ENCODE data around the gene CERK.

CERK gene

GRCh38 chr22:46693634-46694415 lies 44.2 kb downstream of the CERK start:
- Histone ChIP-seq H3K27me3 (ENCODE audit: low read depth, low read length) (no peaks in the 10 kb centered on the region), H3K4me2 (ENCODE audit: low read length) (no peak overlapping the region), H3K9ac (ENCODE audit: low read length) (no peak overlapping the region), H4K20me1 (ENCODE audit: insufficient read depth, low read length) (peaks cover 7% of the 10 kb centered on the region; the same call in 1 of the 2 replicates), H2AFZ (ENCODE audit: low read depth, low read length) (no peak overlapping the region), H3K27ac (ENCODE audit: low read length) (no peak overlapping the region), H3K79me2 (ENCODE audit: low read length) (no peaks in the 10 kb centered on the region), H3K4me3 (ENCODE audit: low read length) (no peak overlapping the region), H3K4me1 (ENCODE audit: low read length) (no peaks in the 10 kb centered on the region), H3K9me3 (ENCODE audit: insufficient read depth, low read length) (no peaks in the 10 kb centered on the region), H3K36me3 (replicated peaks; ENCODE audit: low read depth, low read length) (peaks cover 71% of the 10 kb centered on the region)
- no peak for TF ChIP-seq EZH2phosphoT487 (IDR thresholded peaks at IDR 0.05; ENCODE audit: low read depth)
- TF ChIP-seq, protein P1, sequence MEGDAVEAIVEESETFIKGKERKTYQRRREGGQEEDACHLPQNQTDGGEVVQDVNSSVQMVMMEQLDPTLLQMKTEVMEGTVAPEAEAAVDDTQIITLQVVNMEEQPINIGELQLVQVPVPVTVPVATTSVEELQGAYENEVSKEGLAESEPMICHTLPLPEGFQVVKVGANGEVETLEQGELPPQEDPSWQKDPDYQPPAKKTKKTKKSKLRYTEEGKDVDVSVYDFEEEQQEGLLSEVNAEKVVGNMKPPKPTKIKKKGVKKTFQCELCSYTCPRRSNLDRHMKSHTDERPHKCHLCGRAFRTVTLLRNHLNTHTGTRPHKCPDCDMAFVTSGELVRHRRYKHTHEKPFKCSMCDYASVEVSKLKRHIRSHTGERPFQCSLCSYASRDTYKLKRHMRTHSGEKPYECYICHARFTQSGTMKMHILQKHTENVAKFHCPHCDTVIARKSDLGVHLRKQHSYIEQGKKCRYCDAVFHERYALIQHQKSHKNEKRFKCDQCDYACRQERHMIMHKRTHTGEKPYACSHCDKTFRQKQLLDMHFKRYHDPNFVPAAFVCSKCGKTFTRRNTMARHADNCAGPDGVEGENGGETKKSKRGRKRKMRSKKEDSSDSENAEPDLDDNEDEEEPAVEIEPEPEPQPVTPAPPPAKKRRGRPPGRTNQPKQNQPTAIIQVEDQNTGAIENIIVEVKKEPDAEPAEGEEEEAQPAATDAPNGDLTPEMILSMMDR (IDR thresholded peaks at IDR 0.05; ENCODE audit: low read depth, low read length), result no peak

- Histone ChIP-seq H2AFZ (ENCODE audit: low read depth, low read length) (no peak overlapping the region), H3K4me3 (ENCODE audit: low read length) (no peak overlapping the region), H3K9ac (ENCODE audit: low read length) (no peak overlapping the region), H3K36me3 (replicated peaks; ENCODE audit: low read depth, low read length) (peaks cover 67% of the 10 kb centered on the region), H4K20me1 (ENCODE audit: insufficient read depth, low read length) (peaks cover 7% of the 10 kb centered on the region; the same call in 1 of the 2 replicates), H3K79me2 (ENCODE audit: low read length) (no peaks in the 10 kb centered on the region), H3K27me3 (ENCODE audit: low read depth, low read length) (no peaks in the 10 kb centered on the region), H3K4me1 (ENCODE audit: low read length) (no peaks in the 10 kb centered on the region), H3K9me3 (ENCODE audit: insufficient read depth, low read length) (no peaks in the 10 kb centered on the region), H3K4me2 (ENCODE audit: low read length) (no peak overlapping the region), H3K27ac (ENCODE audit: low read length) (no peak overlapping the region)
- TF ChIP-seq, protein P1 (IDR thresholded peaks at IDR 0.05; ENCODE audit: low read depth, low read length), result no peak
- no peak for TF ChIP-seq EZH2phosphoT487 (IDR thresholded peaks at IDR 0.05; ENCODE audit: low read depth)
Measured at GRCh38 chr22:46691571-46691970, 46.5 kb downstream of the CERK start.

- Histone ChIP-seq H3K4me3 (ENCODE audit: low read length) (no peak overlapping the region), H3K9me3 (ENCODE audit: insufficient read depth, low read length) (no peaks in the 10 kb centered on the region), H3K27me3 (ENCODE audit: low read depth, low read length) (no peaks in the 10 kb centered on the region), H3K4me1 (ENCODE audit: low read length) (peaks cover 9% of the 10 kb centered on the region), H3K79me2 (ENCODE audit: low read length) (no peaks in the 10 kb centered on the region), H3K27ac (ENCODE audit: low read length) (no peak overlapping the region), H3K9ac (ENCODE audit: low read length) (no peak overlapping the region), H2AFZ (ENCODE audit: low read depth, low read length) (no peak overlapping the region), H3K36me3 (replicated peaks; ENCODE audit: low read depth, low read length) (peaks cover 67% of the 10 kb centered on the region), H4K20me1 (ENCODE audit: insufficient read depth, low read length) (peaks cover 12% of the 10 kb centered on the region), H3K4me2 (ENCODE audit: low read length) (no peak overlapping the region)
- TF ChIP-seq EZH2phosphoT487 (IDR thresholded peaks at IDR 0.05; ENCODE audit: low read depth), result no peak
- TF ChIP-seq, protein P1 (IDR thresholded peaks at IDR 0.05; ENCODE audit: low read depth, low read length), result no peak
Measured at GRCh38 chr22:46690146-46690545, 47.9 kb downstream of the CERK start.

GRCh38 chr22:46688949-46689348 lies 49.1 kb downstream of the CERK start:
- H3K9me3 ChIP-seq (ENCODE audit: insufficient read depth, low read length), result no peaks in the 10 kb centered on the region
- peaks cover 21% of the 10 kb centered on the region for H3K4me1 ChIP-seq (ENCODE audit: low read length)
- no peaks in the 10 kb centered on the region for H3K79me2 ChIP-seq (ENCODE audit: low read length)
- H3K27me3 ChIP-seq (ENCODE audit: low read depth, low read length), result no peaks in the 10 kb centered on the region
- H2AFZ ChIP-seq (ENCODE audit: low read depth, low read length), result no peak overlapping the region
- peaks cover 60% of the 10 kb centered on the region for H3K36me3 ChIP-seq (replicated peaks; ENCODE audit: low read depth, low read length)
- no peak overlapping the region for H3K4me3 ChIP-seq (ENCODE audit: low read length)
- H3K9ac ChIP-seq (ENCODE audit: low read length), result no peak overlapping the region
- H3K27ac ChIP-seq (ENCODE audit: low read length), result no peak overlapping the region
- peaks cover 10% of the 10 kb centered on the region for H4K20me1 ChIP-seq (ENCODE audit: insufficient read depth, low read length)
- TF ChIP-seq, protein P1 (IDR thresholded peaks at IDR 0.05; ENCODE audit: low read depth, low read length), result no peak
- TF ChIP-seq EZH2phosphoT487 (IDR thresholded peaks at IDR 0.05; ENCODE audit: low read depth), result no peak
- H3K4me2 ChIP-seq (ENCODE audit: low read length), result no peak overlapping the region

All from OCI-LY3 (cell line).